Tibial artery (tissue), 4 donors: ENCODE data around the gene GEMIN2.
"Not testable (repeated sequence)": the region's sequence is repeated elsewhere in the genome, so short reads cannot be mapped to it uniquely, and the experiment has no call there.

Experiments used
- DNase-seq, 2 donors: peaks; one replicate each; pipeline ENCODE4 v3.0.0-alpha.2; 2019
- H3K27ac ChIP-seq, 2 donors: fragments of 200-600 bp; sonication (generic) in 1 of 2; 1 replicate in 1 of 2; 2 replicates in 1 of 2; pipeline ENCODE4 v1.5.1; 2018 to 2019; ENCODE audit warnings: mild to moderate bottlenecking in 1 of 2
- H3K27me3 ChIP-seq, 2 donors: fragments of 200-600 bp; sonication (generic) in 1 of 2; one replicate each; pipeline versions ENCODE4 v1.5.1 to v1.6.0; 2016 to 2019
- H3K36me3 ChIP-seq, 3 donors: fragments of 200-600 bp; sonication (generic) in 2 of 3; one replicate each; pipeline ENCODE4 v1.5.1; 2016 to 2019; ENCODE audit warnings: mild to moderate bottlenecking in 2 of 3
- H3K4me1 ChIP-seq, 4 donors: fragments of 200-600 bp; sonication (generic) in 2 of 4; 1 replicate in 3 of 4; 2 replicates in 1 of 4; pipeline ENCODE4 v1.5.1; 2016 to 2019
- H3K4me3 ChIP-seq, 2 donors: fragments of 200-600 bp; sonication (generic) in 1 of 2; 1 replicate in 1 of 2; 2 replicates in 1 of 2; pipeline ENCODE4 v1.5.1; 2018 to 2019; ENCODE audit warnings: mild to moderate bottlenecking in 2 of 2
- H3K9me3 ChIP-seq, 3 donors: fragments of 200-600 bp; sonication (generic) in 1 of 3; one replicate each; pipeline ENCODE4 v1.5.1; 2016 to 2019
- CTCF ChIP-seq, 2 experiments: fragments of 200-600 bp in 1 of 2; fragments of 450-650 bp in 1 of 2; IDR thresholded peaks; one replicate each; pipeline ENCODE4 v1.5.1; 2017 to 2019; ENCODE audit warnings: antibody characterized with exemption in 2 of 2, mild to moderate bottlenecking in 1 of 2, moderate library complexity in 1 of 2
- intact Hi-C: fragments of 100-400 bp; cut with DNase I; formaldehyde crosslinking; loops from one replicate; pipeline ENCODE4 v1.15.0; 2023; ENCODE audit warnings: low total_unique reads

Gene GEMIN2

GRCh38 chr14:39182770-39183684, 68.9 kb downstream of the GEMIN2 start:
- H3K4me1 ChIP-seq: no peaks in the 10 kb centered on the region
- no peak overlapping the region for H3K27ac ChIP-seq
- no peaks in the 10 kb centered on the region for H3K9me3 ChIP-seq
- TF ChIP-seq CTCF (IDR thresholded peaks at IDR 0.05): no peak
- no peaks in the 10 kb centered on the region for H3K27me3 ChIP-seq
- H3K36me3 ChIP-seq: peaks cover 45 to 66% (median 63%) of the 10 kb centered on the region in 3 donors
- intact Hi-C loops: no loop called here
- no peak for DNase-seq
- no peak overlapping the region for H3K4me3 ChIP-seq

GRCh38 chr14:39183685-39184003, 69.5 kb downstream of the GEMIN2 start:
- H3K4me3 ChIP-seq, H3K27me3 ChIP-seq, H3K27ac ChIP-seq, DNase-seq, H3K9me3 ChIP-seq, H3K4me1 ChIP-seq, intact Hi-C loops: not testable (repeated sequence)
- H3K36me3 ChIP-seq: peaks cover 39 to 60% (median 57%) of the 10 kb centered on the region in 3 donors

- H3K27me3 ChIP-seq: no peaks in the 10 kb centered on the region
- no peak overlapping the region for H3K27ac ChIP-seq
- H3K4me3 ChIP-seq: no peak overlapping the region
- intact Hi-C loops: no loop called here
- no peak for TF ChIP-seq CTCF (IDR thresholded peaks at IDR 0.05)
- no peaks in the 10 kb centered on the region for H3K9me3 ChIP-seq
- no peak for DNase-seq
- H3K4me1 ChIP-seq: no peaks in the 10 kb centered on the region
- peaks cover 28 to 49% (median 46%) of the 10 kb centered on the region in 3 donors for H3K36me3 ChIP-seq
Measured at GRCh38 chr14:39184628-39185255, 70.6 kb downstream of the GEMIN2 start.

GRCh38 chr14:39185256-39186049, 71.3 kb downstream of the GEMIN2 start:
- no peak for DNase-seq
- no peak overlapping the region for H3K27ac ChIP-seq
- no peak for TF ChIP-seq CTCF (IDR thresholded peaks at IDR 0.05)
- no peaks in the 10 kb centered on the region for H3K27me3 ChIP-seq
- no peaks in the 10 kb centered on the region for H3K9me3 ChIP-seq
- H3K36me3 ChIP-seq: peaks cover 21 to 42% (median 39%) of the 10 kb centered on the region in 3 donors
- intact Hi-C loops: no loop called here
- H3K4me1 ChIP-seq: no peaks in the 10 kb centered on the region
- H3K4me3 ChIP-seq: no peak overlapping the region
